ENCODE measurements around the gene ATAD1. TPM values are rescaled to one million over a fixed set of nuclear protein-coding genes. Genes with fewer than 3 reads are reported as not detected.

ATAD1 gene
- total RNA-seq, 4 donors from 2014 or later: 29.9 to 40.6 (median 31.5) TPM

DNA sequence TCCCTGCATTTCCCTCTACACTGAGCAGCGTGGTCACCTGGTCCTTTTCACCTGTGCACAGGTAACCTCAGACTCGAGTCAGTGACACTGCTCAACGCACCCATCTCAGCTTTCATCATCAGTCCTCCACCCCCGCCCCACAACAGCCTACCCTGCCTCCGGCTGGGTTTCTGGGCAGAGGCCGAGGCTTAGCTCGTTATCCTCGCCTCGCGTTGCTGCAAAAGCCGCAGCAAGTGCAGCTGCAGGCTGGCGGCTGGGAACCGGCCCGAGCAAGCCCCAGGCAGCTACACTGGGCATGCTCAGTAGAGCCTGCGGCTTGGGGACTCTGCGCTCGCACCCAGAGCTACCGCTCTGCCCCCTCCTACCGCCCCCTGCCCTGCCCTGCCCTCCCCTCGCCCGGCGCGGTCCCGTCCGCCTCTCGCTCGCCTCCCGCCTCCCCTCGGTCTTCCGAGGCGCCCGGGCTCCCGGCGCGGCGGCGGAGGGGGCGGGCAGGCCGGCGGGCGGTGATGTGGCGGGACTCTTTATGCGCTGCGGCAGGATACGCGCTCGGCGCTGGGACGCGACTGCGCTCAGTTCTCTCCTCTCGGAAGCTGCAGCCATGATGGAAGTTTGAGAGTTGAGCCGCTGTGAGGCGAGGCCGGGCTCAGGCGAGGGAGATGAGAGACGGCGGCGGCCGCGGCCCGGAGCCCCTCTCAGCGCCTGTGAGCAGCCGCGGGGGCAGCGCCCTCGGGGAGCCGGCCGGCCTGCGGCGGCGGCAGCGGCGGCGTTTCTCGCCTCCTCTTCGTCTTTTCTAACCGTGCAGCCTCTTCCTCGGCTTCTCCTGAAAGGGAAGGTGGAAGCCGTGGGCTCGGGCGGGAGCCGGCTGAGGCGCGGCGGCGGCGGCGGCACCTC lies 45.3 kb upstream of the ATAD1 start, which contains the start of the genes KLLN and PTEN:
Gene KLLN (minus strand): TSS at position 481 of the 891 bp plus-strand sequence. CDS start 1,046 bp downstream, outside the sequence.
Gene PTEN (plus strand): TSS at position 573 of the 891 bp plus-strand sequence. CDS start 845 bp downstream, outside the sequence.
- 1% methylated on average over 33 of the region's 89 CpGs for WGBS
- TF ChIP-seq POLR2A (IDR thresholded peaks at IDR 0.05) (peak in 1 of 2 donors; percentile 65), POLR2AphosphoS5 (IDR thresholded peaks at IDR 0.05) (peak in 2 of 3 donors; percentile 6 to 98)
- TF ChIP-seq, protein P1, sequence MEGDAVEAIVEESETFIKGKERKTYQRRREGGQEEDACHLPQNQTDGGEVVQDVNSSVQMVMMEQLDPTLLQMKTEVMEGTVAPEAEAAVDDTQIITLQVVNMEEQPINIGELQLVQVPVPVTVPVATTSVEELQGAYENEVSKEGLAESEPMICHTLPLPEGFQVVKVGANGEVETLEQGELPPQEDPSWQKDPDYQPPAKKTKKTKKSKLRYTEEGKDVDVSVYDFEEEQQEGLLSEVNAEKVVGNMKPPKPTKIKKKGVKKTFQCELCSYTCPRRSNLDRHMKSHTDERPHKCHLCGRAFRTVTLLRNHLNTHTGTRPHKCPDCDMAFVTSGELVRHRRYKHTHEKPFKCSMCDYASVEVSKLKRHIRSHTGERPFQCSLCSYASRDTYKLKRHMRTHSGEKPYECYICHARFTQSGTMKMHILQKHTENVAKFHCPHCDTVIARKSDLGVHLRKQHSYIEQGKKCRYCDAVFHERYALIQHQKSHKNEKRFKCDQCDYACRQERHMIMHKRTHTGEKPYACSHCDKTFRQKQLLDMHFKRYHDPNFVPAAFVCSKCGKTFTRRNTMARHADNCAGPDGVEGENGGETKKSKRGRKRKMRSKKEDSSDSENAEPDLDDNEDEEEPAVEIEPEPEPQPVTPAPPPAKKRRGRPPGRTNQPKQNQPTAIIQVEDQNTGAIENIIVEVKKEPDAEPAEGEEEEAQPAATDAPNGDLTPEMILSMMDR (IDR thresholded peaks at IDR 0.05): no peak

DNA sequence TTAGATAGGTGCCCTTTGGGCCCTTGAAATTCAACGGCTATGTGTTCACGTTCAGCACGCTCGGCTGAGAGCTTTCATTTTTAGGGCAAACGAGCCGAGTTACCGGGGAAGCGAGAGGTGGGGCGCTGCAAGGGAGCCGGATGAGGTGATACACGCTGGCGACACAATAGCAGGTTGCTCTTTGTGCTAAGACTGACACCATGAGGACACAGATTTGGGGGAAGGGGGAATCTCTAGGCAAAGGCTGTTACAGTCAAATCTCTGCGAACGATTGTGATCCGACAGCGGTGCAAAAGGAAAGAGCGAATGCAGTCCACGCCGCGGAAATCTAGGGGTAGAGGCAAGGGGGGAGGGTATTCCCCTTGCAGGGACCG lies 44.6 kb upstream of the ATAD1 start:
- no peak for DNase-seq (ENCODE audit: low spot score in 2 of 2)
- H3K36me3 ChIP-seq: no peaks in the 10 kb centered on the region
- peaks cover 22% of the 10 kb centered on the region for H3K4me1 ChIP-seq
- H3K27ac ChIP-seq: peak overlapping the region; percentile 97
- no peaks in the 10 kb centered on the region for H3K9me3 ChIP-seq
- TF ChIP-seq POLR2AphosphoS5 (IDR thresholded peaks at IDR 0.05): no peak
- TF ChIP-seq POLR2A (IDR thresholded peaks at IDR 0.05): no peak
- TF ChIP-seq, protein P1 (IDR thresholded peaks at IDR 0.05): no peak
- no peak for TF ChIP-seq EP300 (IDR thresholded peaks at IDR 0.05)
- WGBS: 0% methylated on average over 21 of the region's 21 CpGs
- H3K4me3 ChIP-seq: peak overlapping the region; percentile 90
- no peaks in the 10 kb centered on the region for H3K27me3 ChIP-seq

More for the DNA sequence above, 45.3 kb upstream of the ATAD1 start, which contains the start of the genes KLLN and PTEN:
- DNase-seq (ENCODE audit: low spot score in 2 of 2): peak; percentile 88 to 94
- Histone ChIP-seq H3K27me3 (no peaks in the 10 kb centered on the region), H3K4me1 (peaks cover 29% of the 10 kb centered on the region), H3K4me3 (peak within 1 kb of the TSS; percentile 90), H3K36me3 (no peaks in the 10 kb centered on the region), H3K27ac (peak within 1 kb of the TSS; percentile 97), H3K9me3 (no peaks in the 10 kb centered on the region)

DNA sequence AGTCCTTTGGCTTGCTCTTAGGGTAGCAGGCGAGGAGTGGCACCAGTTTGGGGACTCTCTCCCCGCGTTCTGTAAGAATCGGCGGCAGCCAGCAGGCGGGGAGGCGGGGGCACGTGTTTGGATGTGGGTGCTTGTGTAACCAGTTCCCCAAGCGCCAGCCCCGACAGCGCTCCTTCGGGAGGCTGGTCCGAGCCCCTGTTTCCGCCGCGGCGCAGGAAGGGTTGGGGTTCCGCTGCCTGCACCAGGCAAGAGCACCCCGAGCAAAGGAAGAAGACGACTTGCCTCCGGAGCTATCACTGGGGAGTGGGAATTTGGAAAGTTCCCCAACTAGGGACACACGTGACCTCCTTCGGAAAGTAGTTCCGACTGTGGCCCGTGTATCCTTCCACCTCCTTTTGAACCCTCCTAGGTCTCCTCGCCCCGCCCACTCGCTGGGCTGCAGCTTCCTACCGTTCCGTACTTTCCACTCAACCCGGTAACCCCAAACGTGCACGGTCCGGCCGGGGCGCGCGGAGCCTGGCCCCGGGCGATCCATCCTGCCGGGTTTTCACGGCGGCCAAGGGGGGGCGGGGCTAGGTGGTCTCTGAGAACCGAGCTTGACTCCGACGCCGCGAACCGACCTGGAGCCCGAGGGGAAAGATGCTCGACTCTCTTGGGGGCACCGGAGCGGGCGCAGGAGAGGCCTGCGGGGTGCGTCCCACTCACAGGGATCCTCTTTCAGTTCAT lies 44.1 kb upstream of the ATAD1 start:
- peak overlapping the region; percentile 90 for H3K4me3 ChIP-seq
- peak overlapping the region; percentile 97 for H3K27ac ChIP-seq
- H3K36me3 ChIP-seq: no peaks in the 10 kb centered on the region
- under 1% methylated on average over 32 of the region's 57 CpGs for WGBS
- H3K27me3 ChIP-seq: no peaks in the 10 kb centered on the region
- peak; percentile 97 to 98 for DNase-seq (ENCODE audit: low spot score in 2 of 2)
- no peaks in the 10 kb centered on the region for H3K9me3 ChIP-seq
- TF ChIP-seq POLR2A (IDR thresholded peaks at IDR 0.05) (peak in 1 of 2 donors; percentile 3), EP300 (IDR thresholded peaks at IDR 0.05) (no peak), POLR2AphosphoS5 (IDR thresholded peaks at IDR 0.05) (peak in 2 of 3 donors; percentile 85 to 88)
- TF ChIP-seq, protein P1 (IDR thresholded peaks at IDR 0.05): no peak
- H3K4me1 ChIP-seq: peaks cover 22% of the 10 kb centered on the region

DNA sequence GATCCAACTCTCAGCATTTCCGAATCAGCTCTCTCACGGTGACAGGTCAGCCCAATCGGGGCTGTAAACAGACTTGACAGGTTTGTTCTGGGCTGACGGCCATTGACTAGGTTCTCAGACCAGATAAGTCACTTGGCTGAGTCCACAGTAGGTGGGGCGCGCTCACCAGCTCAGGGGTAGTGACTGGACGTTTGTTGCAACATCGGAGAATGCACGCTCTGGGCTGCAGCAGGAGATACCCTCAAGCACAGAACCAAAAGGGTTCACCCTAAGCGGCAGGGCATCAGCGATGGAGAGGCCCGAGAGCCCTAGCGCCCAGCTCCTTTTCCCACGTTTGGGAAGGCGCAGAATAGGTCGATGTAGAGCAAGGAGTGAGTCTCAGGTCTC lies 43.5 kb upstream of the ATAD1 start:
- Histone ChIP-seq H3K27ac (peak overlapping the region; percentile 97), H3K36me3 (no peaks in the 10 kb centered on the region), H3K9me3 (no peaks in the 10 kb centered on the region), H3K4me1 (peaks cover 22% of the 10 kb centered on the region), H3K4me3 (peak overlapping the region; percentile 90), H3K27me3 (no peaks in the 10 kb centered on the region)
- TF ChIP-seq, protein P1 (IDR thresholded peaks at IDR 0.05): no peak
- TF ChIP-seq POLR2A (IDR thresholded peaks at IDR 0.05) (no peak), POLR2AphosphoS5 (IDR thresholded peaks at IDR 0.05) (no peak), EP300 (IDR thresholded peaks at IDR 0.05) (no peak)
- peak; percentile 88 to 90 for DNase-seq (ENCODE audit: low spot score in 2 of 2)
- WGBS: 13% methylated on average over 4 of the region's 16 CpGs
